K562 (cell line): ENCODE results near the gene ITIH3. TPM values are rescaled to one million over a fixed set of nuclear protein-coding genes. Genes with fewer than 3 reads are reported as not detected.

ENCODE experiments used
- ATAC-seq: fragments of 200-7000 bp; cut with Tn5 transposase; 3 replicates; pipeline ENCODE4 v1.9.1; 2020; ENCODE audit warnings: moderate library complexity
- BruUV-seq: library from RNA; stranded (reverse); fragments of 400-500 nt; replicated peaks from 2 replicates; lab custom pipeline; 2021; lab: Mats Ljungman, UMichigan
- CTCF ChIA-PET: fragments of 300-600 bp; formaldehyde crosslinking; extraction: SDS; loops from one replicate; lab custom pipeline; 2021; ENCODE audit warnings: low intra/inter-chr PET ratio; lab: Yijun Ruan, JAX
- POLR2A ChIA-PET: fragments of 300-600, 350-650 bp; sonication (Branson Sonifier 250); formaldehyde crosslinking; extraction: SDS; loops from one replicate; lab custom pipeline; 2021; ENCODE audit warnings: antibody characterized with exemption, inconsistent platforms; lab: Yijun Ruan, JAX
- DNase-seq, 4 experiments: peaks; one replicate each; pipeline versions ENCODE4 v3.0.0 to v3.0.0-alpha.2; 2011 to 2018; ENCODE audit warnings: low spot score in 3 of 4, mixed read lengths in 3 of 4; ENCODE audit errors: extremely low read depth in 1 of 4
- FAIRE-seq: peaks from 2 replicates; lab custom pipeline; 2011; peaks lifted over from hg19 to GRCh38; lab: Jason Lieb, UNC
- H2AFZ ChIP-seq: 2 replicates; pipeline ENCODE4 v1.6.0; 2011; ENCODE audit warnings: low read depth, low read length, control low read depth, inconsistent platforms
- H3K27ac ChIP-seq: fragments of 200-600 bp; 3 replicates; pipeline ENCODE4 v1.8.0; 2011; ENCODE audit warnings: low read depth, mild to moderate bottlenecking, control low read depth, inconsistent platforms, low read length, moderate library complexity, mixed read lengths; ENCODE audit errors: extremely low read depth
- H3K27me3 ChIP-seq, 2 experiments: fragments of 300-600 bp in 1 of 2; 2 replicates in 1 of 2; 3 replicates in 1 of 2; pipeline versions ENCODE4 v1.6.0 to v1.8.0; 2011; ENCODE audit warnings: inconsistent platforms in 2 of 2, low read length in 2 of 2, mild to moderate bottlenecking in 1 of 2, mixed read lengths in 1 of 2, moderate library complexity in 1 of 2; ENCODE audit not compliant: control insufficient read depth in 2 of 2, insufficient read depth in 2 of 2
- H3K36me3 ChIP-seq: fragments of 300-600 bp; 3 replicates; pipeline ENCODE4 v1.8.0; 2011; ENCODE audit warnings: mild to moderate bottlenecking, low read length, inconsistent platforms; ENCODE audit not compliant: control insufficient read depth, insufficient read depth
- H3K4me1 ChIP-seq, 2 experiments: fragments of 200-600 bp in 1 of 2; replicated peaks in 1 of 2; 2 replicates in 1 of 2; 3 replicates in 1 of 2; pipeline versions ENCODE4 v1.5.1 to v1.8.0; 2011; ENCODE audit warnings: inconsistent platforms in 2 of 2, low read length in 2 of 2, mild to moderate bottlenecking in 1 of 2, mixed read lengths in 1 of 2, moderate library complexity in 1 of 2; ENCODE audit not compliant: control insufficient read depth in 2 of 2, insufficient read depth in 2 of 2
- H3K4me2 ChIP-seq: 2 replicates; pipeline ENCODE4 v1.6.1; 2011; ENCODE audit warnings: low read length, control low read depth, inconsistent platforms, mixed read lengths; ENCODE audit not compliant: insufficient read depth
- H3K4me3 ChIP-seq: fragments of 200-600 bp; sonication (generic), shearing (Covaris generic); 2 replicates; pipeline ENCODE4 v1.5.1; 2016; ENCODE audit warnings: control low read depth, inconsistent platforms
- H3K79me2 ChIP-seq: fragments of 200-600 bp; 3 replicates; pipeline ENCODE4 v1.8.0; 2011; ENCODE audit warnings: low read length, inconsistent platforms; ENCODE audit not compliant: control insufficient read depth, insufficient read depth
- H3K9ac ChIP-seq, 2 experiments: 2 replicates each; pipeline versions ENCODE4 v1.6.0 to v1.6.1; 2011; ENCODE audit warnings: low read depth in 2 of 2, low read length in 2 of 2, control low read depth in 1 of 2, inconsistent platforms in 1 of 2, mild to moderate bottlenecking in 1 of 2, mixed read lengths in 1 of 2; ENCODE audit not compliant: insufficient read depth in 1 of 2
- H3K9me1 ChIP-seq: one replicate; pipeline ENCODE4 v1.6.0; 2011; ENCODE audit warnings: inconsistent platforms, mild to moderate bottlenecking, low read length, moderate library complexity; ENCODE audit not compliant: control insufficient read depth, insufficient read depth
- H3K9me3 ChIP-seq: replicated peaks from 2 replicates; pipeline ENCODE4 v1.5.1; 2011; ENCODE audit warnings: low read depth, low read length, inconsistent platforms; ENCODE audit not compliant: control insufficient read depth, insufficient read depth
- H4K20me1 ChIP-seq: replicated peaks from 2 replicates; pipeline ENCODE4 v1.6.1; 2011; ENCODE audit warnings: low read length, inconsistent platforms, mixed read lengths; ENCODE audit not compliant: control insufficient read depth, insufficient read depth
- ARID2 ChIP-seq: fragments of 450-650 bp; IDR thresholded peaks from 2 replicates; pipeline ENCODE4 v1.6.1; 2017; ENCODE audit warnings: antibody characterized with exemption, mild to moderate bottlenecking
- CREB3 ChIP-seq: fragments of 450-650 bp; conservative IDR thresholded peaks from 2 replicates; pipeline ENCODE4 v1.6.1; 2016; ENCODE audit warnings: missing genetic modification characterization, low read depth, mild to moderate bottlenecking, missing compliant biosample characterization, moderate library complexity
- CTCFL ChIP-seq: IDR thresholded peaks from 2 replicates; pipeline ENCODE4 v1.6.1; 2011; ENCODE audit warnings: borderline replicate concordance, low read depth, mild to moderate bottlenecking, moderate library complexity, low read length; ENCODE audit not compliant: insufficient read depth, poor library complexity, severe bottlenecking
- HDAC3 ChIP-seq: fragments of 450-650 bp; IDR thresholded peaks from 2 replicates; pipeline ENCODE4 v1.6.1; 2018; ENCODE audit warnings: borderline replicate concordance, mild to moderate bottlenecking, moderate library complexity; ENCODE audit not compliant: partially characterized antibody
- HOMEZ ChIP-seq: fragments of 250-450 bp; sonication (Bioruptor Pico); IDR thresholded peaks from 2 replicates; pipeline ENCODE4 v1.4.0; 2020; ENCODE audit warnings: mild to moderate bottlenecking, moderate library complexity
- ID3 ChIP-seq, 2 experiments: fragments of 250-450 bp in 1 of 2; fragments of 450-650 bp in 1 of 2; sonication (Bioruptor Pico) in 1 of 2; IDR thresholded peaks; 2 replicates each; pipeline versions ENCODE4 v1.6.1 to v1.8.0; 2016 to 2021; ENCODE audit warnings: mild to moderate bottlenecking in 2 of 2, moderate library complexity in 2 of 2, missing compliant biosample characterization in 1 of 2, missing genetic modification characterization in 1 of 2
- ILF3 ChIP-seq: fragments of 450-650 bp; IDR thresholded peaks from 2 replicates; pipeline ENCODE4 v1.6.1; 2018; ENCODE audit warnings: antibody characterized with exemption, mild to moderate bottlenecking, moderate library complexity, borderline replicate concordance
- L3MBTL2 ChIP-seq: fragments of 450-650 bp; IDR thresholded peaks from 2 replicates; pipeline ENCODE4 v1.6.1; 2016; ENCODE audit warnings: mild to moderate bottlenecking, moderate library complexity
- MEIS2 ChIP-seq: fragments of 450-650 bp; IDR thresholded peaks from 2 replicates; pipeline ENCODE4 v1.6.1; 2014; ENCODE audit warnings: mild to moderate bottlenecking; ENCODE audit not compliant: partially characterized antibody
- SMC3 ChIP-seq: conservative IDR thresholded peaks from 2 replicates; pipeline ENCODE4 v1.6.1; 2011; ENCODE audit warnings: low read depth, low read length, improper control_type of control experiment; ENCODE audit not compliant: insufficient read depth
- ZKSCAN1 ChIP-seq: fragments of 150-350 bp; IDR thresholded peaks from 2 replicates; pipeline ENCODE4 v1.6.1; 2016; ENCODE audit warnings: low read depth, low read length
- ZNF140 ChIP-seq: fragments of 250-450 bp; sonication (Bioruptor Pico); IDR thresholded peaks from 2 replicates; pipeline ENCODE4 v1.8.0; 2021; ENCODE audit warnings: moderate library complexity, mild to moderate bottlenecking, inconsistent platforms
- ZNF77 ChIP-seq: fragments of 250-450 bp; sonication (Bioruptor Pico); IDR thresholded peaks from 2 replicates; pipeline ENCODE4 v1.5.0; 2020
- ZSCAN29 ChIP-seq: fragments of 450-650 bp; IDR thresholded peaks from 2 replicates; pipeline ENCODE4 v1.6.1; 2017
- WGBS: fragments of 100-300 bp; shearing (Covaris generic); methylation state at CpG from one replicate; pipeline ENCODE4 v1.1.6; 2016; ENCODE audit warnings: low coverage, mixed read lengths; ENCODE audit not compliant: insufficient coverage; ENCODE audit errors: missing lambda C conversion rate; 5-methylcytosine and 5-hydroxymethylcytosine counted together
- in situ Hi-C: fragments of 300-500 bp; cut with MboI; formaldehyde crosslinking; loops from 4 replicates; pipeline ENCODE4 v1.15.0; 2018; ENCODE audit warnings: inconsistent platforms, mixed read lengths
- intact Hi-C: fragments of 100-400 bp; cut with micrococcal nuclease; formaldehyde crosslinking; loops from 2 replicates; pipeline ENCODE4 v1.14.2; 2022
- polyA plus RNA-seq, 8 experiments: library from polyadenylated mRNA; depleted of rRNA in 4 of 8; stranded (reverse) in 5 of 8; unstranded in 3 of 8; fragments of >200 nt; fragmentation: Nextera tagmentation in 2 of 8; fragmentation: Illumina TruSeq in 1 of 8; extraction: Ambion mirVana in 2 of 8; extraction: Trizol in 1 of 8; gene quantifications; 2 replicates each; pipeline versions ENCODE4 v1.2.1 to v1.2.3, GENCODE V29; 2011 to 2014; ENCODE audit warnings: inconsistent platforms in 1 of 8, missing spikeins in 1 of 8
- total RNA-seq, 7 experiments: library from RNA; depleted of rRNA in 6 of 7; stranded (reverse); fragments of >200 nt in 6 of 7; fragmentation: Illumina TruSeq in 2 of 7; extraction: Trizol in 2 of 7; gene quantifications; 2 replicates each; pipeline versions ENCODE4 v1.2.1 to v1.2.3, GENCODE V29; 2011 to 2021; ENCODE audit warnings: low replicate concordance in 1 of 7

ITIH3 gene
- total and polyA plus RNA-seq, 9 of the 15 experiments (the other 6 are each of a cell fraction or from before 2014, with no cell fraction given), result 0.07 to 0.35 TPM; not detected in 7

- TF ChIP-seq CTCFL, result no peak
These were observed 26.1 kb downstream of the ITIH3 start (continued) for GRCh38 chr3:52820736-52821135.

- Histone ChIP-seq H3K79me2 (no peaks in the 10 kb centered on the region), H3K27ac (no peak overlapping the region), H3K9me3 (no peaks in the 10 kb centered on the region), H3K4me3 (no peak overlapping the region), H3K36me3 (no peaks in the 10 kb centered on the region), H3K4me2 (no peak overlapping the region), H2AFZ (no peak overlapping the region), H3K27me3 (peaks cover 0 to 41% of the 10 kb centered on the region in 2 experiments; a peak in 2 of 5 replicates), H4K20me1 (no peaks in the 10 kb centered on the region; the same call in 1 of the 2 replicates), H3K9ac (no peak overlapping the region), H3K4me1 (peaks cover 0 to 11% of the 10 kb centered on the region in 2 experiments; a peak in 2 of 5 replicates), H3K9me1 (no peaks in the 10 kb centered on the region)
- POLR2A ChIA-PET, result interaction anchor here (0.9 kb wide), 1 partner anchor 19 kb away, joined by 3 read pairs; no protein-coding TSS in a partner anchor
- FAIRE-seq, result no peak
- no peak for DNase-seq
- in situ Hi-C loops, result no loop called here
- intact Hi-C loops, result no loop called here
- BruUV-seq, result no TSS peak
- CTCF ChIA-PET, result no interaction called here
- 4% methylated on average over 2 of the region's 5 CpGs for WGBS
- ATAC-seq, result no peak
- TF ChIP-seq ZNF140 (CRISPR knock-in tag) (no peak), L3MBTL2 (no peak), ILF3 (no peak), ID3 (CRISPR knock-in tag; IDR thresholded peaks at IDR 0.05) (no peak), ID3 (tag; IDR thresholded peaks at IDR 0.05) (no peak), CREB3 (no peak), ZKSCAN1 (no peak), HDAC3 (no peak), ZNF77 (CRISPR knock-in tag) (no peak), HOMEZ (CRISPR knock-in tag) (no peak), SMC3 (no peak), MEIS2 (peak; percentile 40), ARID2 (no peak), ZSCAN29 (no peak)
These were observed 27.8 kb downstream of the ITIH3 start for GRCh38 chr3:52822363-52822762.
